Spleen (tissue), 7 donors: Measurements from ENCODE around the gene SDHAF2.

Source experiments
- CTCF ChIP-seq, 11 experiments: fragments of 200-600 bp in 7 of 11; fragments of 450-650 bp in 4 of 11; sonication (generic) in 4 of 11; IDR thresholded peaks in 8 of 11; conservative IDR thresholded peaks in 3 of 11; 1 replicate in 7 of 11; 2 replicates in 4 of 11; pipeline versions ENCODE4 v1.4.0 to v1.8.0; 2016 to 2021; ENCODE audit warnings: antibody characterized with exemption in 11 of 11, inconsistent platforms in 4 of 11, mild to moderate bottlenecking in 1 of 11
- POLR2A ChIP-seq, 3 donors: fragments of 450-650 bp; IDR thresholded peaks; one replicate each; pipeline ENCODE4 v1.5.1; 2017; ENCODE audit warnings: antibody characterized with exemption in 3 of 3, mild to moderate bottlenecking in 1 of 3
- POLR2AphosphoS5 ChIP-seq, 3 donors: sonication (generic); formaldehyde crosslinking; IDR thresholded peaks; one replicate each; pipeline ENCODE4 v1.5.1; 2017; ENCODE audit warnings: antibody characterized with exemption in 3 of 3
- donor health status: DM: no; HTN: no; CAD: no; lungs with moderate emphysema.
- donor health status: DM: no; HTN: no; CAD: no.
- donor health status: DM: no; HTN: no; CAD: no.

DNA sequence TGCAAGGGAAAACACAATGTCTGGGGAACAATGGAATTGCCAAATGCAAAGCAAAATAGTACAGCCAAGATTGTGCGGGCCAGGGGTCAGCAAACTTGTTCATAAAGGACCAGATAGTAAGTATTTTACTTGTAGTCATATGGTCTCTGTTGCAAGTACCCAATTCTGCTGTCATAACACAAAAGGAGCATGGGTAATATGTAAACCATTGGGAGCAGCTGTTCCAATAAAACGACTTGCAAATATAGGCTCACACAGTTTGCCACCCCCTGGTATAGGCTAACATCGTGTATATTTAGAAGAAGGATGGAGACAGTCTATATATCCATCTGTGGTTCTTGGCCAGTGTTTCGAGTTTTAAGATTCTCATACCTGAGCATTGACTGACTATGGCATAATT, 15.6 kb downstream of the SDHAF2 start:
- TF ChIP-seq POLR2AphosphoS5 (IDR thresholded peaks at IDR 0.05) (no peak), CTCF (IDR thresholded peaks at IDR 0.05 in 8 of 11, conservative IDR thresholded peaks at IDR 0.05 in 3 of 11) (no peak), POLR2A (IDR thresholded peaks at IDR 0.05) (no peak)
